ENCODE results near the gene ANKS1B. TPM values are rescaled to one million over a fixed set of nuclear protein-coding genes. Genes with fewer than 3 reads are reported as not detected.

ANKS1B gene
- total and polyA plus RNA-seq, 7 donors = 0.46 to 7.4 (median 3.6) TPM

GRCh38 chr12:99043319-99043914 lies 941.3 kb downstream of the ANKS1B start:
- peak in 2 of 4 donors; percentile 64 to 65 for ATAC-seq
- H3K36me3 ChIP-seq (ENCODE audit: insufficient read depth in 1 of 2, low read depth in 1 of 2) = no peaks in the 10 kb centered on the region
- no peaks in the 10 kb centered on the region for H3K27me3 ChIP-seq (ENCODE audit: insufficient read depth in 3 of 3, low read length in 2 of 3)
- no peak overlapping the region for H3K4me3 ChIP-seq
- no peaks in the 10 kb centered on the region for H3K4me1 ChIP-seq
- peak; percentile 82 for TF ChIP-seq CTCF (IDR thresholded peaks at IDR 0.05)
- 64 to 76% (median 75%) methylated on average over 2 of the region's 2 CpGs for WGBS, 3 donors
- H3K9me3 ChIP-seq = peaks cover 4% of the 10 kb centered on the region
- intact Hi-C loops (cut with DNase I) = loop anchor here (5.0 to 10.0 kb wide), 2 partner anchors 611 to 724 kb away; no protein-coding TSS in a partner anchor
- H3K27ac ChIP-seq = no peak overlapping the region
- DNase-seq = peak; percentile 54 to 65

GRCh38 chr12:99042226-99042625 lies 942.5 kb downstream of the ANKS1B start:
- no peak for TF ChIP-seq CTCF (IDR thresholded peaks at IDR 0.05)
- H3K4me1 ChIP-seq = no peaks in the 10 kb centered on the region
- H3K36me3 ChIP-seq (ENCODE audit: insufficient read depth in 1 of 2, low read depth in 1 of 2) = no peaks in the 10 kb centered on the region
- intact Hi-C loops (cut with DNase I) = loop anchor here (5.0 to 10.0 kb wide), 2 partner anchors 613 to 725 kb away; no protein-coding TSS in a partner anchor
- no peak overlapping the region for H3K27ac ChIP-seq
- WGBS, 3 donors = 44 to 56% (median 55%) methylated on average over 4 of the region's 4 CpGs
- H3K27me3 ChIP-seq (ENCODE audit: insufficient read depth in 3 of 3, low read length in 2 of 3) = no peaks in the 10 kb centered on the region
- H3K9me3 ChIP-seq = no peaks in the 10 kb centered on the region
- DNase-seq = no peak
- H3K4me3 ChIP-seq = no peak overlapping the region
- no peak for ATAC-seq

- no peak for TF ChIP-seq CTCF (IDR thresholded peaks at IDR 0.05)
- no peaks in the 10 kb centered on the region for H3K27me3 ChIP-seq (ENCODE audit: insufficient read depth in 3 of 3, low read length in 2 of 3)
- H3K4me3 ChIP-seq = no peak overlapping the region
- DNase-seq (no peak), ATAC-seq (no peak)
- intact Hi-C loops (cut with DNase I) = loop anchor here (5.0 to 10.0 kb wide), 2 partner anchors 615 to 728 kb away; no protein-coding TSS in a partner anchor
- no peak overlapping the region for H3K27ac ChIP-seq
- H3K4me1 ChIP-seq = no peaks in the 10 kb centered on the region
- WGBS, 3 donors = 92 to 94% (median 93%) methylated on average over 9 of the region's 9 CpGs
- H3K36me3 ChIP-seq (ENCODE audit: insufficient read depth in 1 of 2, low read depth in 1 of 2) = no peaks in the 10 kb centered on the region
- H3K9me3 ChIP-seq = no peaks in the 10 kb centered on the region
These were observed 945.2 kb downstream of the ANKS1B start for GRCh38 chr12:99039367-99040120.

GRCh38 chr12:99036566-99036965 lies 948.2 kb downstream of the ANKS1B start:
- no peak for TF ChIP-seq CTCF (IDR thresholded peaks at IDR 0.05)
- intact Hi-C loops (cut with DNase I) = no loop called here
- ATAC-seq = no peak

More at GRCh38 chr12:99036566-99036965, 948.2 kb downstream of the ANKS1B start:
- Histone ChIP-seq H3K4me3 (no peak overlapping the region), H3K27me3 (ENCODE audit: insufficient read depth in 3 of 3, low read length in 2 of 3) (no peaks in the 10 kb centered on the region), H3K9me3 (peaks cover 3% of the 10 kb centered on the region), H3K4me1 (no peaks in the 10 kb centered on the region), H3K27ac (no peak overlapping the region), H3K36me3 (ENCODE audit: insufficient read depth in 1 of 2, low read depth in 1 of 2) (no peaks in the 10 kb centered on the region)
- no peak for DNase-seq
